ENCODE results near the gene GPRC6A.

GPRC6A gene, protein sequence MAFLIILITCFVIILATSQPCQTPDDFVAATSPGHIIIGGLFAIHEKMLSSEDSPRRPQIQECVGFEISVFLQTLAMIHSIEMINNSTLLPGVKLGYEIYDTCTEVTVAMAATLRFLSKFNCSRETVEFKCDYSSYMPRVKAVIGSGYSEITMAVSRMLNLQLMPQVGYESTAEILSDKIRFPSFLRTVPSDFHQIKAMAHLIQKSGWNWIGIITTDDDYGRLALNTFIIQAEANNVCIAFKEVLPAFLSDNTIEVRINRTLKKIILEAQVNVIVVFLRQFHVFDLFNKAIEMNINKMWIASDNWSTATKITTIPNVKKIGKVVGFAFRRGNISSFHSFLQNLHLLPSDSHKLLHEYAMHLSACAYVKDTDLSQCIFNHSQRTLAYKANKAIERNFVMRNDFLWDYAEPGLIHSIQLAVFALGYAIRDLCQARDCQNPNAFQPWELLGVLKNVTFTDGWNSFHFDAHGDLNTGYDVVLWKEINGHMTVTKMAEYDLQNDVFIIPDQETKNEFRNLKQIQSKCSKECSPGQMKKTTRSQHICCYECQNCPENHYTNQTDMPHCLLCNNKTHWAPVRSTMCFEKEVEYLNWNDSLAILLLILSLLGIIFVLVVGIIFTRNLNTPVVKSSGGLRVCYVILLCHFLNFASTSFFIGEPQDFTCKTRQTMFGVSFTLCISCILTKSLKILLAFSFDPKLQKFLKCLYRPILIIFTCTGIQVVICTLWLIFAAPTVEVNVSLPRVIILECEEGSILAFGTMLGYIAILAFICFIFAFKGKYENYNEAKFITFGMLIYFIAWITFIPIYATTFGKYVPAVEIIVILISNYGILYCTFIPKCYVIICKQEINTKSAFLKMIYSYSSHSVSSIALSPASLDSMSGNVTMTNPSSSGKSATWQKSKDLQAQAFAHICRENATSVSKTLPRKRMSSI

DNA sequence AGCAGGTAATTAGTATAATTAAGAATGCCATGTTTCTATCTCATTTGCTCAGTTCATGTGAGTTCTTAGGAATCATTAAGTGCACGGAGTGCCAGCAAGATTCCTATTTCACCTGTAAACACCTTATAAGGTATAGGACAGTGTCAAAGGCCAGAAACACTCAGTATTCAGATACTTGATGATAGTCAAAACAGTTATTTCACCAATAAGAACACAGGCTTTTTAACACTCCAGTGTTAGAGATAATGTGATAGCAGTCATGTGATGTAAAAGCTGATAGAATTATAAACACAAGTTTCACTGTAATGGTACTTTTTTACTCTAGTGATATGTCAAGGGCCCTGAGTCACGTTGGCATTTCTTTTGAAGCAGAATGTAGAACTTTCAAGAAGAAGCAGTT, at the start of gene GPRC6A:
Gene GPRC6A, minus strand, starts transcription at position 101 of the 400 bp plus-strand sequence. Its CDS starts 70 bp downstream, at position 31.
- Mint-ChIP-seq H3K9me3 (no peaks in the 10 kb centered on the region), H3K4me1 (ENCODE audit: low read depth) (no peaks in the 10 kb centered on the region), H3K27ac (no peak within 1 kb of the TSS), H3K27me3 (ENCODE audit: low read depth) (no peaks in the 10 kb centered on the region), H3K36me3 (ENCODE audit: low read depth) (no peaks in the 10 kb centered on the region), H3K4me3 (no peak within 1 kb of the TSS)
- no peak for DNase-seq (ENCODE audit: low spot score)

DNA sequence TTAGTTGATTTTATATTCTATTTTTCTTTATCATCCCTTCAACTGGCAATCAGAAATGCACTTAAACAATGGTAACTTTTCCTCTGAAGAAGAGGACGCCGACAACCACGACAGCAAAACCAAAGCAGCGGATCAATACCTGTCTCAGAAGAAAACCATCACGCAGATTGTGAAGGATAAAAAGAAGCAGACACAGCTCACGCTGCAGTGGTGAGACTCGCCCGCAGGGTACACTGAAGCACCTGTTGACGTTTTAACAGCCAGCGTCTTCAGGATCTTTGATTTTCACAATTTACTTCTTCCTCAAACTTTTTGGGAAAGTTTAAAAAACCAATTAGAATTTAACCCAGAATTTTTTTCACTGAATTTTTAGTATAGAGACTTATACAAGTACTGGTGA, 48.9 kb upstream of the GPRC6A start:
- Mint-ChIP-seq H3K4me3 (no peak overlapping the region), H3K27ac (no peak overlapping the region), H3K9me3 (no peaks in the 10 kb centered on the region), H3K36me3 (ENCODE audit: low read depth) (no peaks in the 10 kb centered on the region), H3K27me3 (ENCODE audit: low read depth) (peaks cover 37% of the 10 kb centered on the region), H3K4me1 (ENCODE audit: low read depth) (peaks cover 6% of the 10 kb centered on the region)
- DNase-seq (ENCODE audit: low spot score) = no peak

DNA sequence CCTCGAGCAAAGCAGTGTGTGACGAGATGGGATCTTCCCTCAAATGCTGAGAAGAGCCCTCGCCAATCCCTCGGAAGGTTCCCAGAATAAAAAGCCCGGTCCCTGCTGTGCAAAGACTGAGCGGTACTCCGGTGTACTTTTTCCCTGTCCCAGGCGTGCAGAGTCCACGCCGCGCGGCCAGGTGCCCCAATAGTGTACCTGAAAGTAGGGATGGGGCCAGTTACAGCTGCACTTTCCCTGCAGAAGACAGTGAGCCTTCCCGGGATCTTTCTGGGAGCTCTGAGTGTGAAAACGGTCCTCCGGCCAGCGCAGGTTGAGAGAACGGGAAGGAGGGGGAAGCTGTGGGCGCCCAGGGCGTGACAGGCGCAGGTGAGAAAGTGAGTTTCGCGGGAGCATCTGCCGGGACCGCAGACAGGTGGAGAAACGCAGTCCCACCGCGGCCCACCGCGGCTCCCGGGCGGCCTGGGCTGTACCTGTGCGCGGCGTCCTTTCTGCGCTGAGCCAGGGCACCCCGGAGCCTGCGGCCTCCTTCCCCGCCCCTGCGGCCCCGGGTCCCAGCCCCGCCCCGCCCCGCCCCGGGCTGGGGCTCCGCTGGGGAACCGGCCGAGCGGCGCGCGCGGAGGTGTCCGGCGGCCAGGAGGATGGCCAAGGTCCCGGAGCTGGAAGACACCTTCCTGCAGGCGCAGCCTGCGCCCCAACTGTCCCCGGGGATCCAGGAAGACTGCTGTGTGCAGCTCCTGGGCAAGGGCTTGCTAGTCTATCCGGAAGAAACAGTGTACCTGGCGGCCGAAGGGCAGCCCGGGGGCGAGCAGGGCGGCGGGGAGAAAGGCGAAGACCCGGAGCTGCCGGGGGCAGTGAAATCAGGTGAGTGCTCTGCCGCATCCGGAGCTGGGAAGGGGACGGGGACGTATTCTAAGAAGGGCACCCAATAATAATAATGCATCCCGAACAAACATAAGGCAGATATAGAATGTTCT, 48.0 kb upstream of the GPRC6A start, which contains the start of gene RFX6:
Gene RFX6, plus strand, starts transcription at position 608 of the 977 bp plus-strand sequence. Its CDS starts 34 bp downstream, at position 642.
- H3K27me3 Mint-ChIP-seq (ENCODE audit: low read depth) = peaks cover 37% of the 10 kb centered on the region
- H3K4me3 Mint-ChIP-seq = peak within 1 kb of the TSS; percentile 29
- H3K36me3 Mint-ChIP-seq (ENCODE audit: low read depth) = no peaks in the 10 kb centered on the region
- DNase-seq (ENCODE audit: low spot score) = no peak
- H3K4me1 Mint-ChIP-seq (ENCODE audit: low read depth) = peaks cover 6% of the 10 kb centered on the region
- no peak within 1 kb of the TSS for H3K27ac Mint-ChIP-seq
- H3K9me3 Mint-ChIP-seq = no peaks in the 10 kb centered on the region

DNA sequence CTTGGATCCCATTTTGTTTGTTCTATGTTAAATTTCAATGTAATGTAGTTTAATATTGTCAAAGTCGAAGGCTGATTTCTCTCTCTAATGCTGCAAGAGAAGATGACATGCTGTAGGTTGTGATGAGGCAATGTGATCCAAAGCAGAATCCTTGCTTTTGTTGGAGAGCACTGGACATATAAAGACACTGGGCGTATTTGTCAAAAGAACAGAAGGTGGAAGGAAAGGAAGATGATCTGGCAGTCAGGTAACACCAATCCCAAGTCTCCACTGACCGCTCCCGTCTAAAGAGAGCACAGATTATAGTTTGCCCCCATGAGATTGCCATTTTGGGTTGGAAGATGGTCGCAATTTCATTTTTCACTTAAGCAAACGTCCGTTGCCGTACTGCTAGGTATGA, 47.2 kb upstream of the GPRC6A start:
- H3K27ac Mint-ChIP-seq = no peak overlapping the region
- no peaks in the 10 kb centered on the region for H3K9me3 Mint-ChIP-seq
- H3K36me3 Mint-ChIP-seq (ENCODE audit: low read depth) = no peaks in the 10 kb centered on the region
- H3K4me1 Mint-ChIP-seq (ENCODE audit: low read depth) = peaks cover 6% of the 10 kb centered on the region
- H3K27me3 Mint-ChIP-seq (ENCODE audit: low read depth) = peaks cover 37% of the 10 kb centered on the region
- no peak for DNase-seq (ENCODE audit: low spot score)
- H3K4me3 Mint-ChIP-seq = peak overlapping the region; percentile 2

DNA sequence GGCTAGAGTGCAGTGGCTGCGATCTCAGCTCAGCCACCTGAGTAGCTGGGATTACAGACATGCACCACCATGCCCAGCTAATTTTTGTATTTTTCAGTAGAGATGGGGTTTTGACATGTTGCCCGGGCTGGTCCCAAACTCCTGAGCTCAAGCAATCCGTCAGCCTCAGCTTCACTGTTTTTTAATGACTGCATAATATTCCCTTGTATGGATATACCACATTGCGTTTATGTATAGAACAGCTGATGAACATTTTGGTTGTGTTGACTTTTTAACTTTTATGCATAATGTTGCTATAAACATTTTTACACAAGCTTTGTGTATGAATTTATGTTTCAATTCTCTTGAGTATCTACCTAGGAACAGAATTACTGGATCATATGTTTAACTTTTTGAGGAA, 43.9 kb upstream of the GPRC6A start:
- Mint-ChIP-seq H3K4me1 (ENCODE audit: low read depth) (peaks cover 6% of the 10 kb centered on the region), H3K36me3 (ENCODE audit: low read depth) (no peaks in the 10 kb centered on the region), H3K9me3 (no peaks in the 10 kb centered on the region), H3K4me3 (no peak overlapping the region), H3K27ac (no peak overlapping the region), H3K27me3 (ENCODE audit: low read depth) (peaks cover 32% of the 10 kb centered on the region)
- DNase-seq (ENCODE audit: low spot score) = no peak

DNA sequence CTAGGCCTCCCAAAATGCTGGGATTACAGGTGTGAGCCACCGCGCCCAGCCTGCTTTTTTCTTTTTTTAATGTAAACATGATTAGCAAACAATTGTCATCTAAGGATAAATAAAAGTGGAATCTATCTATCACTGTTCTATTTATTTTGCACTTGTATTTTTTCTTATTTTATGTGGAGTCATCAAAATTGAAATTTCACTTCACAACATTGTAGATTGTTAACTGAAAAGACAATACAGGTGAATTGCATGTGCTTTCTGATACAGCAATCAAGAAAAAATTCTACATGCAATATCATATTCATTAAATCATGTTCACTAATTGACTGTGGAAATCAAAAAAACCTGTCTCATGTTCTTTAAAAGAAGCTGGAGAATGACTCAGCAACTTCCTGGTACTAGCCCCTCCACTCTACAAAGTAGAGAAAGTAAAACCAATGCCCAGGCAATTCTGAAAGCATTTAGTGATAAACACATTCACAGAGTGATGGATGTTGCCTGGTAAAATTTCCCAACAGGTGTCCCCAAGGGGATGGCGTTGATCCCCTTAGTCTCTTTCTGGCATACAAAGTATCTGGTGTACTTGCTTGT, 37.5 kb upstream of the GPRC6A start:
- H3K36me3 Mint-ChIP-seq (ENCODE audit: low read depth) = no peaks in the 10 kb centered on the region

DNA sequence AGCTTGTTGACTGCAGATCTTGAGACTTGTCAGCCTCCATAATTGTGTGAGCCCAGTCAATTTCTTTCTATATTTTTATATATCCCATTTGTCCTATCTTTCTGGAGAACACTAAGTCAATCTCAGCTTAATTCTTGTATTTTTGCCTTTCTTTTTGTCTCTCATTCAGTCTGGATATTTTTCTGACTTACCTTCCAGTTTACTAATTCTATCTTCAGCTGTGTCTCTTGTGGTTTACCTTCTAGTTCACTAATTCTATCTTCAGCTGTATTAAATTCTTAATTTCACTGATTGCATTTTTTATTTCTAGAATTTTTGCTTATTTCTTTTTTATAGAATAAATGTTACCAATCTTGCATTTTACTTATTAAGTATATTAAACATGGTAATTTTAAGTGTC, 30.4 kb upstream of the GPRC6A start:
- peaks cover 16% of the 10 kb centered on the region for H3K9me3 Mint-ChIP-seq
- no peak overlapping the region for H3K4me3 Mint-ChIP-seq
- no peak overlapping the region for H3K27ac Mint-ChIP-seq
- H3K36me3 Mint-ChIP-seq (ENCODE audit: low read depth) = no peaks in the 10 kb centered on the region
- no peak for DNase-seq (ENCODE audit: low spot score)
- H3K27me3 Mint-ChIP-seq (ENCODE audit: low read depth) = no peaks in the 10 kb centered on the region
- H3K4me1 Mint-ChIP-seq (ENCODE audit: low read depth) = no peaks in the 10 kb centered on the region

More for the DNA sequence above, 37.5 kb upstream of the GPRC6A start:
- no peaks in the 10 kb centered on the region for H3K9me3 Mint-ChIP-seq
- no peak overlapping the region for H3K4me3 Mint-ChIP-seq
- no peaks in the 10 kb centered on the region for H3K4me1 Mint-ChIP-seq (ENCODE audit: low read depth)
- DNase-seq (ENCODE audit: low spot score) = no peak
- no peak overlapping the region for H3K27ac Mint-ChIP-seq
- H3K27me3 Mint-ChIP-seq (ENCODE audit: low read depth) = no peaks in the 10 kb centered on the region

DNA sequence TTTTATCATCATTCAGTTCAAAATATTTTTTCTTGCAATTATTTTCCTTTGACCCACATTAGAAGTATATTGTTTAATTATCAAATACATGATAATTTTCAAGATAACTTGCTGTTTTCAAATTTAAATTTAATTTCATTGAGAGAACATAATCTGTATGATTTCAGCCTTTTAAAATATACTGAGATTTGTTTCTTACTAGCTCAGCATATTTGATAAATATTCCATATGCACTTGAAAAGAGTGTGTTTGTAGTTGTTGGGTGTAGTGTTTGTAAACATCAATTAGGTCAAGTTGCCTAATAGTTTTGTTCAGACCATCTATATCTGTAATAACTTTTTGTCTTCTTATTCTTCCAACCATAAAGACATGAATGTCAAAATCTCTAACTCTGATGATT, 29.2 kb upstream of the GPRC6A start:
- Mint-ChIP-seq H3K27me3 (ENCODE audit: low read depth) (no peaks in the 10 kb centered on the region), H3K9me3 (peaks cover 16% of the 10 kb centered on the region), H3K36me3 (ENCODE audit: low read depth) (no peaks in the 10 kb centered on the region), H3K27ac (no peak overlapping the region), H3K4me1 (ENCODE audit: low read depth) (no peaks in the 10 kb centered on the region), H3K4me3 (no peak overlapping the region)
- DNase-seq (ENCODE audit: low spot score) = no peak

DNA sequence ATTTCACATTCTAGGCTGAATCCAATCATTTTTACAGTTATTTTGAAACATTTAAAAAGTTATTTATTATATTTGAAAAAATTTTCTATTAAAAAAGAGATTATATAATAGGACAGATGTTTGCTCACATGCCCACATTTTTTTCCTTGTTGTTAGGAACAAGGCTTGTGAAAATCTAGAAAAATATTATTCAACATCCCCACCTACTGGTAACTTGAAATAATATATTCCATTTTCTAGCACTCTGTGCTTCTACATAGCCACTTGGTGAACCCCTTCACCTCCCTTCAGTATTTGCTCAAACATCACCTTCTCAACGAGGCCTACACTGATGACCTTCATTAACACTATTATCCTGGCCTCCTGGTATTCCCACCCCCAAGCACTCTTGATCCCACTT, 18.3 kb upstream of the GPRC6A start:
- Mint-ChIP-seq H3K36me3 (ENCODE audit: low read depth) (no peaks in the 10 kb centered on the region), H3K27me3 (ENCODE audit: low read depth) (no peaks in the 10 kb centered on the region), H3K4me3 (no peak overlapping the region), H3K27ac (no peak overlapping the region), H3K4me1 (ENCODE audit: low read depth) (no peaks in the 10 kb centered on the region), H3K9me3 (no peaks in the 10 kb centered on the region)
- DNase-seq (ENCODE audit: low spot score) = no peak

DNA sequence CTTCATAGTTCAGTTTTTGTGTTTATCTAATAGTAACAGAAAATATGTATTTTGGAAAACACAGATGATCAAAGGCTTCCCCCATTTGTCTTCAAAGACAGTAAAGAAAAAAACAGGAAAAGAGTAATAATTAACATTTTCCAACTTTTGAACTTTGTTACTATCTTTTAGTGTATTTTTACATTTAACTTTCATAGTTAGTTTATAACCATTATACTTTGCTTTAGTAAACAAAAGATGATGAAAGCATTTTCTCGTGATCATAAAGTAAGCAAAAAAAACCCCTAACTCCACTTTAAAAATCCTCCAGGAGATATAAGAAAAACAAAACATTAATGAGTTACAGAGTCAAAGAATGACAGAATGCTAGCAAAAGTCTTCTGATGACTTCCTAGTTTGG, 13.6 kb upstream of the GPRC6A start:
- H3K36me3 Mint-ChIP-seq (ENCODE audit: low read depth) = no peaks in the 10 kb centered on the region
- H3K4me1 Mint-ChIP-seq (ENCODE audit: low read depth) = no peaks in the 10 kb centered on the region
- H3K27me3 Mint-ChIP-seq (ENCODE audit: low read depth) = no peaks in the 10 kb centered on the region
- DNase-seq (ENCODE audit: low spot score) = no peak
- H3K4me3 Mint-ChIP-seq = no peak overlapping the region
- no peak overlapping the region for H3K27ac Mint-ChIP-seq
- H3K9me3 Mint-ChIP-seq = no peaks in the 10 kb centered on the region

DNA sequence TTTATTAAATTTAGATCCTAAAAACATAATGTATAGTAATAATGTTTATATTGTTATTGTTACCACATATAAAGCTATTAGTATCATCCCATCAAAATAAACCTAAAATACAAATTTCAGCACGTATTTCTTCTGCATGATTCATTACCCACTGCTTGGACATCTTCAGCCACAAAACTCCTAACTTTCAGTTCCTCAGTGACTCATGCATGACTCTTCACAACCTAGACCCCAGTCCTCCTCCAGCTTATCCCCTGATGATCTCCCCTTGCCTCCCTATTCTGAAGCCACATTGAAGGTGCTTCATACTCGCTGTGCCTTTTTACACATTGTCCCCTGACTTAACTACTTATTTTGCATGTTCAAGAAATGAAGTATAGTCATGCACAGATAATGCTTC, 11.2 kb upstream of the GPRC6A start:
- H3K4me3 Mint-ChIP-seq = no peak overlapping the region
- H3K36me3 Mint-ChIP-seq (ENCODE audit: low read depth) = no peaks in the 10 kb centered on the region
- no peaks in the 10 kb centered on the region for H3K27me3 Mint-ChIP-seq (ENCODE audit: low read depth)

DNA sequence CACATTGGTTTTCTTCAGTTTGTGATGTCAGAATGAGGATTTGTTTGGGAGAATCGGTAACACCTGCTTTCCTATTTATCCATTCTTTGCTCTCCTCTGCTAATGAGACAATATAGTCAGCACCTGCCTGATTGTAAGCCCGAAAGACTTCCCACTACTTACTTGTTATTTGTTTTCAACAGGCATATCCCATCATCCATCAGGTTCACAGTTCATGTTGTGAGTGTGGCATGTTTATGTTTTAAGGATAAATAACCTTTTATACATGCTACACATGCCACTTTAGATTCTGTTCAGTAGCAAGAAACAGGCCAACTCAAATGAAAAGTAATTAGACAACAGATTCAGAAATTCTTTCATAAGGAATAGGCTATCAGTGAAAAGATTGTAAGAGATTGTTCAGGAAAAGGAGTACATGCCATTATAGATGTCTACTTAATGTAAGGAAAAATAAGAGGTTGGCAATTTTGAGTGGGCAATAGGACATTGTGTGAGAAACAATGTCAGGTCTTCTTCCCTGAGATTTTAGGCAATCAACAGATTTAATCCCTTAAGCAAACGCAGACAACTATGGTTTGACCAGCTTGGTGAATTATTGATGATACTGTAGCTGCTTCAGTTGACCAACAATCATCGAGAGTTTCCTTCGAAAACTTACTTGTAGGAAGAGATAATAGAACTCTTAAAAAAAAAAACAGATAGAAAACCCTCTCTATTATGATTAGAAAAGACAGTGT, 7.9 kb upstream of the GPRC6A start:
- H3K4me1 Mint-ChIP-seq (ENCODE audit: low read depth) = no peaks in the 10 kb centered on the region

More for the DNA sequence above, 11.2 kb upstream of the GPRC6A start:
- Mint-ChIP-seq H3K9me3 (no peaks in the 10 kb centered on the region), H3K4me1 (ENCODE audit: low read depth) (no peaks in the 10 kb centered on the region), H3K27ac (no peak overlapping the region)
- DNase-seq (ENCODE audit: low spot score) = no peak

More for the DNA sequence above, 7.9 kb upstream of the GPRC6A start:
- Mint-ChIP-seq H3K36me3 (ENCODE audit: low read depth) (no peaks in the 10 kb centered on the region), H3K9me3 (no peaks in the 10 kb centered on the region), H3K27me3 (ENCODE audit: low read depth) (no peaks in the 10 kb centered on the region), H3K27ac (no peak overlapping the region), H3K4me3 (no peak overlapping the region)
- DNase-seq (ENCODE audit: low spot score) = no peak
